ENCODE measurements around the gene HOXA13. TPM values are rescaled to one million over a fixed set of nuclear protein-coding genes. Genes with fewer than 3 reads are reported as not detected.

Gene HOXA13
- total RNA-seq, 1 donor from 2014 or later, result under 0.01 TPM

DNA sequence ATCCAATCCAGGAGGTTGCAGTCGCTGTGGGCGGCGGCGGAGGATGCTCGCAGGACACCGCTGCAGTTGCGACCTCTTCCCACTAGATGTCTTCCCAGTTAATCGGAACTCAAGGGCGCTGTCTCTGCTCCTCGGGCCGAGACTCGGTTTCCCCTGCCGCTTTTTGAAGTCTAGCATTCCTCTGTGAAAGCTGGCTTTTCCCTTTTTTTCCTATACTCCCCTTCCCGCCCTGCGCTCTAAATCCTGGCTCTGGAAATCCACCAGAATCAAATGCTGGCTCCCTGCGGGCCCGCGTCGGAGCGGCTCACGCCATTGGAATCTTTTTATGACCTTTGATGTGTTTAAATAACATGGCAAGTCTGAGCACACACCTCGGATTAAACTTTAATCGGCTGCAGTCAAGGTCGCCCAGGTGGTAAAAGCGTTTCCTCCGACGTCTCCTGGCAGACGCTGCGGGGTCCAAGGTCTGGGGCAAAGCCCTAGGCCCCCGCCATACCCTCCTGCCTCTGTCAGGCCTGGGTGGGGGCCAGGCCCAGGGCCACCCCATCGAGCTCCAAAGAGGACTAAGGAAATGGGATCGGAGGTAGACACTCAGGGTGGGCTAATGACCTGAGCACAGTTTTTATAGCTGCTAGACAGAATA, 10.7 kb upstream of the HOXA13 start:
- no peak for DNase-seq (ENCODE audit: low read depth)
- Histone ChIP-seq H3K36me3 (ENCODE audit: control insufficient read depth, insufficient read depth, low read length) (no peaks in the 10 kb centered on the region), H3K27me3 (ENCODE audit: control insufficient read depth, insufficient read depth, low read length) (peaks cover 63% of the 10 kb centered on the region), H3K4me3 (ENCODE audit: low read depth, low read length) (no peak overlapping the region)
- FAIRE-seq, result no peak
- TF ChIP-seq, protein P1, sequence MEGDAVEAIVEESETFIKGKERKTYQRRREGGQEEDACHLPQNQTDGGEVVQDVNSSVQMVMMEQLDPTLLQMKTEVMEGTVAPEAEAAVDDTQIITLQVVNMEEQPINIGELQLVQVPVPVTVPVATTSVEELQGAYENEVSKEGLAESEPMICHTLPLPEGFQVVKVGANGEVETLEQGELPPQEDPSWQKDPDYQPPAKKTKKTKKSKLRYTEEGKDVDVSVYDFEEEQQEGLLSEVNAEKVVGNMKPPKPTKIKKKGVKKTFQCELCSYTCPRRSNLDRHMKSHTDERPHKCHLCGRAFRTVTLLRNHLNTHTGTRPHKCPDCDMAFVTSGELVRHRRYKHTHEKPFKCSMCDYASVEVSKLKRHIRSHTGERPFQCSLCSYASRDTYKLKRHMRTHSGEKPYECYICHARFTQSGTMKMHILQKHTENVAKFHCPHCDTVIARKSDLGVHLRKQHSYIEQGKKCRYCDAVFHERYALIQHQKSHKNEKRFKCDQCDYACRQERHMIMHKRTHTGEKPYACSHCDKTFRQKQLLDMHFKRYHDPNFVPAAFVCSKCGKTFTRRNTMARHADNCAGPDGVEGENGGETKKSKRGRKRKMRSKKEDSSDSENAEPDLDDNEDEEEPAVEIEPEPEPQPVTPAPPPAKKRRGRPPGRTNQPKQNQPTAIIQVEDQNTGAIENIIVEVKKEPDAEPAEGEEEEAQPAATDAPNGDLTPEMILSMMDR (IDR thresholded peaks at IDR 0.05; ENCODE audit: insufficient read depth, low read length, severe bottlenecking), result peak; percentile 82

DNA sequence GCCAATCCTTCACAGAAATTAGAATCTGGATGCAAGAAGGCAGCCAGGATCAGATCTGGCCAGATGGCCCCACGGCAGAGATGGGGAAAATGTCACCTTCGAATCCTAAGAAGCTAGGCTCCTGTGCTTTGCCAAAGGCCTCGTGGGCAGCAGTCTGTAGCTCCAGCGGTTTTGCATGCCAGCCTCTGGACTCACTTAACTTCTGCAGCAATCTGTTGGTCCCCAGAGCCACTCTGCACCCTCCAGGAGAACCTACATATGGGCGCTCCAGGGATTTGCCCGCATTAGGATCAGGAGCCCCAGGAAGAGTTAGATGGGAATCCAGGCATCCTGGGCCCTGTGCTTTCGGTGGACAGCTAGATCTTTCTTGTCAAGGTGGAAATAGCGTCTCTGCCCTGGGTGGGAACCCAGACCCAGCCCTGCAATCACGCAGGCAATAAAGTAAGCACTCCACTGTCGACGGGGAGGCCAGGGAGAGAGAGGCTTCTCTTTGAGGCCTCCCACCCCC, 10.1 kb upstream of the HOXA13 start:
- no peak overlapping the region for H3K4me3 ChIP-seq (ENCODE audit: low read depth, low read length)
- peaks cover 69% of the 10 kb centered on the region for H3K27me3 ChIP-seq (ENCODE audit: control insufficient read depth, insufficient read depth, low read length)

DNA sequence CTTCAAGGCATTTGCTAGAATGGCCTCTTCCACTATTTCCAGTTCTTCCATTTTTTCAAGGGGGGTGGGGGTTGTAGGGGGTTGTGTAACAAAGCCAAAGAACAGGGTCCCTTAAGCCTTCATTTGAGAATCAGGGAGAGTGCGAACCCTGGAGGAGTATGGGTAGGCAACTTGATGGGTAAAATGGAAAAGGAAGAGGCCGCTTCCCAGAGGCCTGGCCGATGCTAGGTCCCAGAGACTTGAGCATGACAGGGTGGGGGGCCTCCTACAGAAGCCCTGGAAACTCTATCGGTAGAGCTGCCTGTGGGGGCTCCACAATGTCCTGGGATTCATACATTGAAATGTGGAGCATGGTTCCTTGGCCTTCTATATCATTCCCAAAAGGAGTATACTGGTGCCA, 9.1 kb upstream of the HOXA13 start:
- FAIRE-seq (no peak), DNase-seq (ENCODE audit: low read depth) (no peak)
- H3K36me3 ChIP-seq (ENCODE audit: control insufficient read depth, insufficient read depth, low read length), result no peaks in the 10 kb centered on the region
- no peak overlapping the region for H3K4me3 ChIP-seq (ENCODE audit: low read depth, low read length)
- TF ChIP-seq, protein P1 (IDR thresholded peaks at IDR 0.05; ENCODE audit: insufficient read depth, low read length, severe bottlenecking), result no peak
- peaks cover 71% of the 10 kb centered on the region for H3K27me3 ChIP-seq (ENCODE audit: control insufficient read depth, insufficient read depth, low read length)

More for the DNA sequence above, 10.1 kb upstream of the HOXA13 start:
- no peak for FAIRE-seq
- no peak for DNase-seq (ENCODE audit: low read depth)
- TF ChIP-seq, protein P1 (IDR thresholded peaks at IDR 0.05; ENCODE audit: insufficient read depth, low read length, severe bottlenecking), result no peak
- H3K36me3 ChIP-seq (ENCODE audit: control insufficient read depth, insufficient read depth, low read length), result no peaks in the 10 kb centered on the region

DNA sequence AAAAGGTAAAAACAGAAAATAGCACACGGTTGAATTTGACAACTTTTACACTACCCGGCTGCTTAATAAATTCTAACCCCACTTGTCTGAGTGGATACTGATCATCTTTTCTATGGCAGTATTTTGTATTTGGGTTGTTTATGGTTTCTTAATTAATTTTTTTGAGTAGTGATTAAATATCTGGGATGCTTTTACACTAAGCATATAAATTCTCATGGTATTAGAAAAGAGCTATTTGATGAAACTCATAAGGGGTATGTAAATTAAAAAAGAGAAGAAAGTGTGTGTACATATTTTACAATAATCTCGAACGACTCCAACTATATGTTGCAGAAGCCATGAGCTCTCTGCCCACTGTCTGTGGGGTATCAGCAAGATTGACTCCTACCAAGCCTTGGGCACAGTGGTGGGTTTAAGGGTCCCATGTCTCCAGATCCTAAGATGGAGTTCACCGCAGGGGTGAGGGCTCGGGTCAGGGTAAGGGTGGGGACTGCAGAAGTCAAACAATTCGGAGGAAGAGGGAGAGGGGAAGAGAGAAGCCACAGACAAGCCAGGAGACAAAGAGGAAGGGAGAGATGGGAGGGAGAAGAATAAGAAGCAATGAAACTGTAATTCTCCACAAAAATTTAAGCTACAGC, 7.6 kb upstream of the HOXA13 start:
- FAIRE-seq (no peak), DNase-seq (ENCODE audit: low read depth) (no peak)
- peaks cover 69% of the 10 kb centered on the region for H3K27me3 ChIP-seq (ENCODE audit: control insufficient read depth, insufficient read depth, low read length)
- TF ChIP-seq, protein P1 (IDR thresholded peaks at IDR 0.05; ENCODE audit: insufficient read depth, low read length, severe bottlenecking), result no peak
- no peaks in the 10 kb centered on the region for H3K36me3 ChIP-seq (ENCODE audit: control insufficient read depth, insufficient read depth, low read length)
- no peak overlapping the region for H3K4me3 ChIP-seq (ENCODE audit: low read depth, low read length)

DNA sequence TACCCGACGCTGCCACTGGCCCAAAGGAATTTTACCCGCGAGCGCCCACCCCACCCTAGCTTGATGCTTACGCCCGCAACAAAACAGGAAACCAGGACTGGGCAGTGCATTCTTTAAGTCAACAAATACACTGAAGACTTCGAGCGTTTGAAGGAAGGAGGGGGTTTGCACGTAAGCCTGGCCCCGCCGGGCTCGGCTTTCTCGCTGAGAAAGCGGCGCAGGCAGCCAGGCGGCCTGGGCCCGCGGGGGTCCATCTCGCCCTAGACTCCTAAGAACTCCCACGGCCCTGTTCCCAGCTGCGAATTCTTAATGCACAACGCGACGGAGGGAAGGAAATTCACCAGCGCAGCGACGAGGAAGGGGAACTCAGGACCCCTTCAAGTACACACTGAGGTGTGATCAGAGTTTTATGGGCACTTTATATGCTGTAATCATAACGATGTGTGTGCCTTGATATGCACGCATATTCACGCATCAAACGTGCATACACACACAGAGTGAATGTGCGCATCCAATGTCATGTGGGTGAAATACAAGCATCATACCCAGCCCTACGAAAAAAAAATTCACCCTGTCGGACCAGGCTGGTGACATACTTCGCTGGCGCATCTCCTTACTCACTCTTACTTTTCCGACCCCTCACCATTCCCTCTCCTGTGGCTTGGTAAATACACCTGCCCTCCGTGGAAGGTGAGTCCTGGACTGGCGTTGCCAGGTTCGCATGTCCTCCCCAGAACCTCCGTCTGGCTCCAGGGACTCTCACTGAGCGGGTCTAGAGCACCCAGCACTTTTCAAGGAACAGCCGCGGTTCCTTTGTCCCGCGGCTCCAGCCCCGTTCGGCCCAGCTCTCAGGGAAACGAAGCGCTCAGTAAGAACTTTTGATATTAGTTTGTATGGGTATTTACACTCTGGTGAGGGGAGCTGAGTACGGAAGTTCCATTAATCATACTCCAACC, 5.7 kb upstream of the HOXA13 start:
- FAIRE-seq (no peak), DNase-seq (ENCODE audit: low read depth) (no peak)
- Histone ChIP-seq H3K4me3 (ENCODE audit: low read depth, low read length) (no peak overlapping the region), H3K27me3 (ENCODE audit: control insufficient read depth, insufficient read depth, low read length) (peaks cover 71% of the 10 kb centered on the region), H3K36me3 (ENCODE audit: control insufficient read depth, insufficient read depth, low read length) (no peaks in the 10 kb centered on the region)
- TF ChIP-seq, protein P1 (IDR thresholded peaks at IDR 0.05; ENCODE audit: insufficient read depth, low read length, severe bottlenecking), result no peak
